ENCODE results near the gene WFDC13.

The WFDC13 gene

DNA sequence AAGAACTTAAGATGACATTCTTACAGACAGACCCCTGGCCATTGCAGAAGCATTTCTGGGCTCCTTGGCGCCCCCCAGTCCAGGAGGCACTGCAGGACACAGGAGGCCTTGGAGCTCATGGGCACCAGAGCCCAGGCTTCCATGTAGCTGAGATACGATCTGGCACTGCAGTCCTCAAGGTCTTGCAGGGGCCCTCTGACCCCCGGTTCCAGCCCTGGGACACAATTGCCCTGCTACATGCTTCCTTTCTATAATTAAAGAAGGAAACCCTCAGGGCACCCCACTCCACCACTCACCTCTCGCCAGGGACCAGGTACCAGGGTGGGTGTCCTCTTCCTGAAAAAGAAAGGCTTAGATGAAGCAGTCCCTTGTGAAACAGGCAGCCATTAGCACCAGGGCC is 56.3 kb downstream of the WFDC13 start:
- no peak overlapping the region for H3K4me3 ChIP-seq
- TF ChIP-seq Cebpa-rat (IDR thresholded peaks at IDR 0.05): no peak
- no peak overlapping the region for H3K9ac ChIP-seq
- H3K27me3 ChIP-seq: no peaks in the 10 kb centered on the region
- H3K4me2 ChIP-seq: no peak overlapping the region
- H3K4me1 ChIP-seq: no peaks in the 10 kb centered on the region
- H3K27ac ChIP-seq: no peak overlapping the region
- peaks cover 20% of the 10 kb centered on the region for H3K9me3 ChIP-seq
- H3K36me3 ChIP-seq: no peaks in the 10 kb centered on the region
- H4K20me1 ChIP-seq: no peaks in the 10 kb centered on the region

Data from BLaER1 (cell line).